Activated CD4-positive, alpha-beta T cell treated with anti-CD3 and anti-CD28 coated beads, Interleukin-2, amount 50 U/mL, for 16 hours (primary cell): ENCODE measurements around the gene ASB4.
"Not testable (repeated sequence)": the region's sequence is repeated elsewhere in the genome, so short reads cannot be mapped to it uniquely, and the experiment has no call there.

Source experiments
- DNase-seq: peaks from one replicate; pipeline ENCODE4 v3.0.0-alpha.2; 2020

Gene ASB4

DNA sequence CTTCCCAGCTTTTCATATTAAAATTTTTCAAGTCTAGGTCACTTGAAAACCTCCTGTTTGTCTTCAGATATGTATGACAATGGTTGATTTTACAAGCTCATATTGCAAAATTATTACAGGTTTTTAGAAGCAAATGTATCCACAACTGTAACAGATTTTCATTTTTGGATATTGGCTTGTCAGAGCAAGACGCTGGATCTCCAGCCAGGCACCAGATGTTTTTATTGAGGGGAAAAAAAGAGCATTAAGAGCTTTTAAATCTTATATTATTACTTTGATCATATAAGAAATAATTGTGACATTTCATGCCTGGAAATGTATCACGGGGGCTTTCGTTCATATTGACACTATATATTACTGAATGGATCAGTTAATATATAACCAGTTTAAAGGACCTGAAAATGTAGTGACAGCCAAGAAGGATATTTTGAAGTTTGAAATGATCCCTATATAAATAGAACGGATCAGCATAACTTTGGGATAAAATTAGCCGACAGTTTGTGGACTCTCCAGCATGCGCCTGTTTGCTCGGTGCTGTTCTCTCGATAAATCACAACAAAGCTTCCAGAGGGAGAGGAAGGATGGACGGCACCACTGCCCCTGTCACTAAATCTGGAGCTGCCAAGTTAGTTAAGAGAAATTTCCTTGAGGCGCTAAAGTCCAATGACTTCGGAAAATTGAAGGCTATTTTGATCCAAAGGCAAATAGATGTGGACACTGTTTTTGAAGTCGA is at the start of gene ASB4:
Gene ASB4, plus strand, starts transcription at position 553 of the 733 bp plus-strand sequence. Its CDS starts 29 bp downstream, at position 582.
- no peak for DNase-seq

- DNase-seq = no peak
Measured at GRCh38 chr7:95436407-95436806, 49.3 kb upstream of the ASB4 start.

DNA sequence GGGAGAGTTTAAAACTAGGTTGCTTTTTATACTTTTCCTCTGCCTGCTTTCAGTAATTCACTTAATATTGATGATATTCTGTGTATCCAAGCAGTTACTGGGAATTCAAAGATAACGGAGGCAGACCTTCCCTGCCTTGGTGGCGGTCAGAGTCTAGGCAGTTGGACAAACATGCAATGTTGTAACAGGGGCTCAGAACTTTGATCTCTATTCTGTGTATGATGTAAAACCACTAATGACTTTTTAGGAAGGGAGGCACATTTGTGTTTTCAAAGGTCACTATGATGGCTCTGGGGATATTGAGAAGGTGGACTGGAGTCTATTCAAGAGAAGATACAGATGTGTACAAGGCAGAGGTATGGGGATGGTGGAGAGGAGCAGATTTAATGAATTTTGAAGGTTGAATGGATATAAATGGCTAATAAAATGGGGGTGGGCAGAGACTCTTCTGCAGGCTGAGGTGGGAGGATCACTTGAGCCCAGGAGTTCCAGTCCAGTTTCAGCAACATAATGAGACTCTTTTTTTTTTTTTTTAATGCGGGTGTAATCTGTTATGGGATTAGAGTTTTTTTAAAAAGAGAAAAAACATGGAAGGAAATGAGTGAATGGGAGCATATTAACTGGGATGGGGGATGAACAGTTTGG is 45.2 kb upstream of the ASB4 start:
- DNase-seq = no peak

GRCh38 chr7:95441042-95441823 is 44.5 kb upstream of the ASB4 start:
- no peak for DNase-seq

GRCh38 chr7:95444796-95445195 is 40.9 kb upstream of the ASB4 start:
- no peak for DNase-seq

GRCh38 chr7:95446618-95447017 is 39.1 kb upstream of the ASB4 start:
- DNase-seq = no peak

DNA sequence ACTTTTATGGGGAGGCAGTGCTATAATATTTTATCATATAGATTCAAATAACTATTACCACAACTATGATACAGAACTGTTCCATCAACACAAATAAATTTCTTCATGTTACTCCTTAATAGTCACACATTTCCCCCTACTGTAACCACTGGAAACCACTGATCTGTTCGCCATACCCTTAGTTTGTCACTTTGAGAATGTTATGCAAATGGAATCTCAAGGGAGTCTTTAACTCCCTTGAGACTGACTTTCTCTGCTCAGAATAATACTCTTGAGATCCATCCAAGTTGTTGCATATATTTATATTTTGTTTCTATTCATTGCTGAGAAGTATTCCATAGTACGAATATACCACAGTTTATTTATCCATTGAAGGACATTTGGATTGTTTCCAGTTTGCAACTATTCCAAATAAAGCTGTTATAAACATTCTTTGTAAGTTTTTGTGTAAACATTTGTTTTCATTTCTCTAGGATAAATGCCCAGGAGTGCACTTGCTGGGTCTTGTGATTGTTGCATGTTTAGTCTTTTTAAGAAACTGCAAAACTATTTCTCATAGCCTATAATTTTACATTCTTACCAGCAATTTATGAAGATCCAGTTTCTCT is 31.2 kb upstream of the ASB4 start:
- DNase-seq = no peak

- no peak for DNase-seq
Measured at GRCh38 chr7:95457947-95458346, 27.8 kb upstream of the ASB4 start.

DNA sequence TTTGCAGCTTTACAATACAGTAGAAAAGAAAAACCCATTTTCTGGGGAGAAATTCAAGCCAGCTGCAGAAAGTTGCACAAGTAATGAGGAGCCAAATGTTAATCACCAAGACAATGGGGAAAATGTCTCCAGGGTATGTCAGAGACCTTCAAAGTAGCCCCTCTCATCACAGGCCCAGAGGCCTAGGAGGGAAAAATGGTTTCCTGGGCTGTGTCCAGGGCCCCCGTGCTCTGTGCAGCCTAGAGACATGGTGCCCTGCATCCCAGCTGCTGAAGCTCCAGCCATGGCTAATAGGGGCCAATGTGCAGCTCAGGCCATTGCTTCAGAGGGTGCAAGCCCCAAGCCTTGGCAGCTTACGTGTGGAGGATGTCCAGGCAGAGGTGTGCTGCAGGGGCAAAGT is 25.1 kb upstream of the ASB4 start:
- not testable (repeated sequence) for DNase-seq

GRCh38 chr7:95467912-95468607 is 17.7 kb upstream of the ASB4 start:
- DNase-seq = no peak

- no peak for DNase-seq
Measured at GRCh38 chr7:95469187-95469586, 16.6 kb upstream of the ASB4 start.

DNA sequence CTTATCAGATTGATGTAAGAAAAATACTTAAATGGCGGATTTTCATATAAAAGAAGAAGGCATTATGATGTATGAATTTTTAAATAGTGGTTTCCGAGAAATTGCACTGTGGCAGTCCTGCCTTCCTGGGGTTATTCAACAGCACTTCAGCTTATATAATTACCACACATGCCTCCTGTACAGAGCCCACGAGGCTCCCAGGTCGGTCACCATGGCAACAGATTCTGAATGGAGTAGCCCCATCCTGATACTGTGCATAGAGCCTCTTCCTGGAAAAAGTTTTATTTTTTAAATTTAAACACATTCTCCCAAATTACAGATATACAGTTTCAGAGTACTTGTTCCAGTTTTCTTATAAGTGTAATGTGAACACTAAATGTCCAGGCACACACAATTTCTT is 15.9 kb upstream of the ASB4 start:
- no peak for DNase-seq

DNA sequence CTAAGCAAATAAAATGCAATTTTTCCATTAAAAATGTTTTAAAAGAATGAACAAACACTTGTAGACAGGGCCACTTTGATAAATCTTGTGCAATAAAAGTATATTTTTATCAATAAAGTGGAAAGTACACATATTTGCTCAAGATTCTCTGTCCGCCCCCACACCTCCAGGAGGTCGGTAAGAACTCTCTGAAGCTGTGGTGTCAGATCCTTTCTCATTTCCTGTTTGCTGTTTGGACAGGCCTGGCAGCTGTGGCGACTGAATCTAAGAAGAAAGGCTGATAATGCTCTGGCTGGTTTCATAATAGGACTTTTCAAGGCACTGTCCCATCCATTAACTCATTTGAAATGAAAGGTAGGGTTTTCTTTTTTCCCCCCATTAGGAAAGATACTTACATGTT is 15.3 kb upstream of the ASB4 start:
- DNase-seq = peak; percentile 28

- no peak for DNase-seq
Measured at GRCh38 chr7:95471071-95471470, 14.7 kb upstream of the ASB4 start.

DNA sequence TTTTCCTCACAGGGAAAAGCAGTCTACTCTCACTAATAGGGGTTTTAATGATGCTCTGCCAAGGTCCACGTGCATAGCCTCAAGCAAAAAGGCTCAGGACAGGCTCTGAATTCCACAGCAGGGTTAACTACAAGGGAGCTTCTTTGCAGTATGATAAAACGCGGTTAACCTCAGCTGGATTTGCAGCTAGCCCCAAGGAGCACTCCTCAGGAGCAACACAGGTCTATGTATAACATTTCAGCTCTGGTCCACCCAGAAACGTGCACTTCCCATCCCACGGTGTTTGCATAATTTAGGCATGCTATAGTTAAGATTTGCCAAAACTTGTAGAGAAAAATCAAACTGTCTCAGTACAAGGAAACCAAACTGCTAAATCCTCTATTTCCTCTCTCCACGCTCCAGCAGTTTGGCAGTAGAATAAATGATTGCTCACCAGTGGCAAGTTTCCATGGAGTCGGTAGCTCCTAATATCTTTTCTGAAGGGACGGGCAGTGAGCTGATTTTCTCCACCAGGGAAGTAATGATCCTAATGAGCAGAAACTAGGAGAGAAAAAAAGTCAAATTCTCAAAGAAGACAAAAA is 13.1 kb upstream of the ASB4 start:
- no peak for DNase-seq

GRCh38 chr7:95473276-95473985 is 12.3 kb upstream of the ASB4 start:
- DNase-seq = no peak

- no peak for DNase-seq
Measured at GRCh38 chr7:95476072-95476847, 9.5 kb upstream of the ASB4 start.

DNA sequence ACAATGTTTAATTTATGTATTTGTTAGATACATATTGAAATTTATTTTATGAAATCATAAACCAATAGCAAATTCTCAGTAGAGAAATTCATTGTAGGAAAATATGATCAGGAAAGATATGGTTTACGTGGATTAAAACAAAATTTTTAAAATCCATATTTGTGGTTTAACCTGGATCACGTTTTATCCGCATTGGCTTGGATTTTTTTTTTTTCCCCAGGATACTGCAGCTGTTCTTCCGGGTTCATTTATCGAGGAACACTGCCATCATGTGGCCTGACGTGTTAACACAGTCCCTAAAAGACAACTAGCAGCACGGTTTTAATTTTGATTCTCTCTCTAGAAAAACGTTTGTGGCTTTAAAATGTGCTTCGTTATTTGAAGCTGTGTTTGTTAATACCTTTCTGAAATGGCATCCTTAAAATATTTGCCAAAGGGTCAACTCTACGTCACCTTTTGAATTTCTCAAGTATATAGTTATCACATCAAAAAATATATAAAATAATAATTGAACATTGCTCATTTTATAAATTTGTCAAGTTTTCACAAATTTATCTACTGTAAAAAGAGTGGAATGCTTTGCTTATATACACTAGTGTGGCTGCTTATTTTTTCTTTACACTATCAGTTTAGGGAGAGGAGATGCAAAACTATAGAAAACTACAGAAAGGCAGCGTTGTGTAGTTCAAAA is 8.7 kb upstream of the ASB4 start:
- DNase-seq = peak; percentile 64

DNA sequence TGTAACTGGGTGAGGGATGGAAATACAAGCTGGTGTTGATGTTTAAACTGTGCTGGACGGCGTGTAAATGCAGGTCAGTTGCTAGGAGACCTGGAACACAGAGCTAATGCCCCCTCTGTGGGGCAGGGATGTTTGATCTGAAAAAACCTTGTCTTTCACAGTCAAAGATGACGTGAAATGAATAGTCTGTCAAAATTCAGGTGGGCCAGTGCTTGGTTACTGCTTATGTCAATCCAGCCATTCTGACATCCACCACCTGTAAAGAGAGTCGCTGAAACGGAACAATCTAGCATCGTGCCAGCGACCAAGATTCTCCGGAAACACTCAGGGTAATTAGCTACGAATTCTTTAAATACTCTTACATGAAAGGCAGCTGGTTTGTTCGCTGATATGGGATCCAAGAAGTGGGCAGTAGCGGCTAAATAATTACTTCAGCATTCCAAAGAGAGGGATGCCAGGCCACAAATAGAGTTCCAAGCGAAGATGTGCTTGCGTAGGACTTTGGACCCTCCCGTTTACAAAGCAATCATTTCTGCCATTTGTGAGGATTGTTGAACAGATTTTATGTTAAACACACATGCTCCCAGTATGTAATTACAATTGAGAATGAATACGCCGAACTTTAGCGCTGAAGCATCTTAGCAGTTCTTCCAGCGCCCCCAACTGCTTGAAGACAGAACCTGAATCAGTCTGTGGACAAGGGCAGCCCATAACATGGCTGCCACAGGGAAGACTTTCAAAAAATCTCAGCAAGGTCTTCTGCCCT is 7.3 kb upstream of the ASB4 start:
- DNase-seq = no peak
